ENCODE measurements around the gene ACTL7B. TPM values are rescaled to one million over a fixed set of nuclear protein-coding genes. Genes with fewer than 3 reads are reported as not detected.
"Not testable (repeated sequence)": the region's sequence is repeated elsewhere in the genome, so short reads cannot be mapped to it uniquely, and the experiment has no call there.

The ACTL7B gene, protein sequence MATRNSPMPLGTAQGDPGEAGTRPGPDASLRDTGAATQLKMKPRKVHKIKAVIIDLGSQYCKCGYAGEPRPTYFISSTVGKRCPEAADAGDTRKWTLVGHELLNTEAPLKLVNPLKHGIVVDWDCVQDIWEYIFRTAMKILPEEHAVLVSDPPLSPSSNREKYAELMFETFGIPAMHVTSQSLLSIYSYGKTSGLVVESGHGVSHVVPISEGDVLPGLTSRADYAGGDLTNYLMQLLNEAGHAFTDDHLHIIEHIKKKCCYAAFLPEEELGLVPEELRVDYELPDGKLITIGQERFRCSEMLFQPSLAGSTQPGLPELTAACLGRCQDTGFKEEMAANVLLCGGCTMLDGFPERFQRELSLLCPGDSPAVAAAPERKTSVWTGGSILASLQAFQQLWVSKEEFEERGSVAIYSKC
- under 1 TPM in 1 of 3 donors, not detected in 2; 0.16 TPM for total RNA-seq

DNA sequence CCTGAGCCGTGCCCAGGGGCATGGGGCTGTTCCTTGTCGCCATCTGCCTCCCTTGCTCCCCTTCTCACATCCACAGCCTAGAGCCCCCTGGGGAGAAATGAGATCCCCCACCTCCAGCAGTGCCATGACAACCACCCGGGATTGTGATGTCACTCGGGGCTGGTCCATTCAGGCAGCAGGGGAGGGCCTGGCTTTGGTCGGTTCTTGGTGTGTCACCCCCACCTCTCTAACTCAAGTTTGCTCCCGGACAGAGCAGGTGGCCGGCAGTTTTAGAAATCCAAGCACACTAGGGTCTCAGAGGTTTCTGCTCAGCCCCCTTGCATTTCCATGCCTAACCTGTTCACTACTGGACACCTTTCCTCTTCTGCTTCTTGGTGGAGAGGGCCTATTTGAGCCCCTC is at the start of gene ACTL7B:
TSS of gene ACTL7B (minus strand) at position 99 of the 400 bp plus-strand sequence. CDS start at position 43, 56 bp downstream.
- no peak for DNase-seq (ENCODE audit: low spot score in 2 of 2)
- no peaks in the 10 kb centered on the region for H3K36me3 ChIP-seq
- TF ChIP-seq, protein P1, sequence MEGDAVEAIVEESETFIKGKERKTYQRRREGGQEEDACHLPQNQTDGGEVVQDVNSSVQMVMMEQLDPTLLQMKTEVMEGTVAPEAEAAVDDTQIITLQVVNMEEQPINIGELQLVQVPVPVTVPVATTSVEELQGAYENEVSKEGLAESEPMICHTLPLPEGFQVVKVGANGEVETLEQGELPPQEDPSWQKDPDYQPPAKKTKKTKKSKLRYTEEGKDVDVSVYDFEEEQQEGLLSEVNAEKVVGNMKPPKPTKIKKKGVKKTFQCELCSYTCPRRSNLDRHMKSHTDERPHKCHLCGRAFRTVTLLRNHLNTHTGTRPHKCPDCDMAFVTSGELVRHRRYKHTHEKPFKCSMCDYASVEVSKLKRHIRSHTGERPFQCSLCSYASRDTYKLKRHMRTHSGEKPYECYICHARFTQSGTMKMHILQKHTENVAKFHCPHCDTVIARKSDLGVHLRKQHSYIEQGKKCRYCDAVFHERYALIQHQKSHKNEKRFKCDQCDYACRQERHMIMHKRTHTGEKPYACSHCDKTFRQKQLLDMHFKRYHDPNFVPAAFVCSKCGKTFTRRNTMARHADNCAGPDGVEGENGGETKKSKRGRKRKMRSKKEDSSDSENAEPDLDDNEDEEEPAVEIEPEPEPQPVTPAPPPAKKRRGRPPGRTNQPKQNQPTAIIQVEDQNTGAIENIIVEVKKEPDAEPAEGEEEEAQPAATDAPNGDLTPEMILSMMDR (IDR thresholded peaks at IDR 0.05): no peak
- TF ChIP-seq POLR2AphosphoS5 (IDR thresholded peaks at IDR 0.05) (no peak), POLR2A (IDR thresholded peaks at IDR 0.05) (no peak)
- H3K4me1 ChIP-seq: no peaks in the 10 kb centered on the region
- no peak within 1 kb of the TSS for H3K27ac ChIP-seq
- intact Hi-C loops (cut with DNase I; ENCODE audit: low total_unique reads): no loop called here
- no peak within 1 kb of the TSS for H3K4me3 ChIP-seq
- no peaks in the 10 kb centered on the region for H3K27me3 ChIP-seq
- H3K9me3 ChIP-seq: no peaks in the 10 kb centered on the region

DNA sequence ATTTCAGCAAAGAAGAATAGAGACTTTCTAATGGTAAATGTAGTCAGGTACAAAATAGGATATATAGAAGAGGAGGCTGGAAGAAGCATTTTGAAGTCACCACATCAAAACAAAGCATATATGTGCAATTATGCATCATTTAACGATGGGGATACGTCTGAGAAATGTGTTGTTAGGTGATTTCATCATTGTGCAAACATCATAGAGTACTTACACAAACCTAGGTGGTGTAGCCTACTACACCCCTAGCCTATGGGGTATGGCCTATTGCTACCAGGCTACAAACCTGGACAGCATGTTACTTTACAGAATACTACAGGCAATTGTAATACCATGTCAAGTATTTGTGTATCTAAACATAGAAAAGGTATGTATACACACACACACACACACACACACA is 49.7 kb upstream of the ACTL7B start:
- Histone ChIP-seq H3K27me3 (no peaks in the 10 kb centered on the region), H3K9me3 (no peaks in the 10 kb centered on the region), H3K36me3 (peaks cover 4% of the 10 kb centered on the region), H3K4me1 (no peaks in the 10 kb centered on the region), H3K27ac (no peak overlapping the region), H3K4me3 (no peak overlapping the region)
- DNase-seq (ENCODE audit: low spot score in 2 of 2): no peak
- TF ChIP-seq POLR2AphosphoS5 (IDR thresholded peaks at IDR 0.05) (no peak), POLR2A (IDR thresholded peaks at IDR 0.05) (no peak)
- TF ChIP-seq, protein P1 (IDR thresholded peaks at IDR 0.05): no peak
- intact Hi-C loops (cut with DNase I; ENCODE audit: low total_unique reads): no loop called here

DNA sequence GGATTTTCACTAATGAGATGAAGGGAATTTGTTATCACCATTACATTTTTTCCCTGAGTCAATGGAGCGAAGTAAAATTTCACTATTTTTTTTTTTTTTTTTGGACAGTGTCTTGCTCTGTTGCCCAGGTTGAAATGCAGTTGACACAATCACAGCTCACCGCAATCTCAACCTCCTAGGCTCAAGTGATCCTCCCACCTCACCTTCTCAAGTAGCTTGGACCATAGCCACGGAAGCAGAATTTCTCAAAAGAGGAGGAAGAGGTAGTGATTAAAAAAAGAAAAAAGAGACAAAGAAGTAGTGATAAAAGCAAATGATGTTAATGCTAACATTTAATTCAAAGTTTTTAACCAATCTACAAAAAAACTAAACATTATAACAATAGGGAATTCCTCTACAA is 48.4 kb upstream of the ACTL7B start:
- no peak for TF ChIP-seq POLR2AphosphoS5 (IDR thresholded peaks at IDR 0.05)
- peaks cover 4% of the 10 kb centered on the region for H3K36me3 ChIP-seq

DNA sequence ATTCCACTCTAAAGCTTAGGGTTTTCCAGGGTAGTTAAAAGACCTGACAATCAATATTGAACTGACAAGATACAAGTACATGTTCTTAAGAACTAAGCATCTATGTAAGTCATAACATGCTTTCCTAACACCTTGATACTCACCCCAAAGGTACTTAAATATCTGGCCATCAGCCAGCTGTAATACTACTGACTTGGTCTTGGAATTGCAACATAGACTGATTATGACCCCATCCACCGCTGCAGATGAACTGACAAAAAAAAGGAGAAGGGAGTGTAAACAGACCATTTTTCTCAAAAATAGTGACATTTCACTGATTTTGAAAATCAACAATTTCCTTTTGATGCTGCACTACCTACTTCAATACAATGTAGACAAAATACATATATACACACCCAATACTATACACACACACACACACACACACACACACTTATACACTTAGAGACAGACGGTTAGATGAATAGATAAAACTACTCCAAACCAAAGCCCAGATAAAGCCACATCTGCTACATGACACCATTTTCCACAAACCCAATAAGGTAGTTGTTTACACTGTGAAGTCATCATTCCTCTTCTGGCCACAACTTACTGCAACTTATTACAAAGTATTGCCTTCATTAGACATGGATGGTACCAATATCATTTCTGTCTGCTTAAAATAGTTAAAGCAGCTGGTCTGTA is 47.8 kb upstream of the ACTL7B start:
- H3K4me1 ChIP-seq: no peaks in the 10 kb centered on the region
- H3K9me3 ChIP-seq: no peaks in the 10 kb centered on the region
- no peak for TF ChIP-seq POLR2AphosphoS5 (IDR thresholded peaks at IDR 0.05)
- TF ChIP-seq, protein P1 (IDR thresholded peaks at IDR 0.05): no peak
- no peak for TF ChIP-seq POLR2A (IDR thresholded peaks at IDR 0.05)
- no peaks in the 10 kb centered on the region for H3K27me3 ChIP-seq
- intact Hi-C loops (cut with DNase I; ENCODE audit: low total_unique reads): no loop called here
- peaks cover 4% of the 10 kb centered on the region for H3K36me3 ChIP-seq
- no peak for DNase-seq (ENCODE audit: low spot score in 2 of 2)
- no peak overlapping the region for H3K27ac ChIP-seq
- no peak overlapping the region for H3K4me3 ChIP-seq

More for the DNA sequence above, 48.4 kb upstream of the ACTL7B start:
- intact Hi-C loops (cut with DNase I; ENCODE audit: low total_unique reads): no loop called here
- Histone ChIP-seq H3K27ac (no peak overlapping the region), H3K9me3 (no peaks in the 10 kb centered on the region), H3K27me3 (no peaks in the 10 kb centered on the region), H3K4me1 (no peaks in the 10 kb centered on the region), H3K4me3 (no peak overlapping the region)
- DNase-seq (ENCODE audit: low spot score in 2 of 2): no peak

DNA sequence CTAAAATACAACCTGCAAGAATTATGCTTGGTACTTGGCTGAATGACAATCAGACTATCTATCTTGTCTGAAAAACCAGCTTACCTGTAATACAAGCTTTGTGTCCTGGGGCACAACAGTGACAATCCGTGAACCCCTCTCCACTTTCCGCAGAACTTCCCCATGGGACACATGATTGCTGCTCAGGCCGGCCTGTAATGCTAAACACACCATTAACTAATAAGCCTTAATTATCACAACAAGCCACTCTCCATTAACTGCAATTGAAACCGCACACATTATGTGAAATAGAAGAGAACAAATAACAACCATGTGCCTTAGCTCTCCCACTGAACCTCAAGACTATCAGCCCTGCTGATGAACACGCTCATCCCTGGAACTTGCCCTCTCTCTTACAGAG is 44.4 kb upstream of the ACTL7B start:
- Histone ChIP-seq H3K4me1 (no peaks in the 10 kb centered on the region), H3K9me3 (no peaks in the 10 kb centered on the region), H3K4me3 (no peak overlapping the region), H3K27me3 (no peaks in the 10 kb centered on the region), H3K36me3 (peaks cover 9% of the 10 kb centered on the region), H3K27ac (no peak overlapping the region)
- intact Hi-C loops (cut with DNase I; ENCODE audit: low total_unique reads): no loop called here
- DNase-seq (ENCODE audit: low spot score in 2 of 2): no peak
- TF ChIP-seq POLR2A (IDR thresholded peaks at IDR 0.05) (no peak), POLR2AphosphoS5 (IDR thresholded peaks at IDR 0.05) (no peak)
- TF ChIP-seq, protein P1 (IDR thresholded peaks at IDR 0.05): no peak

DNA sequence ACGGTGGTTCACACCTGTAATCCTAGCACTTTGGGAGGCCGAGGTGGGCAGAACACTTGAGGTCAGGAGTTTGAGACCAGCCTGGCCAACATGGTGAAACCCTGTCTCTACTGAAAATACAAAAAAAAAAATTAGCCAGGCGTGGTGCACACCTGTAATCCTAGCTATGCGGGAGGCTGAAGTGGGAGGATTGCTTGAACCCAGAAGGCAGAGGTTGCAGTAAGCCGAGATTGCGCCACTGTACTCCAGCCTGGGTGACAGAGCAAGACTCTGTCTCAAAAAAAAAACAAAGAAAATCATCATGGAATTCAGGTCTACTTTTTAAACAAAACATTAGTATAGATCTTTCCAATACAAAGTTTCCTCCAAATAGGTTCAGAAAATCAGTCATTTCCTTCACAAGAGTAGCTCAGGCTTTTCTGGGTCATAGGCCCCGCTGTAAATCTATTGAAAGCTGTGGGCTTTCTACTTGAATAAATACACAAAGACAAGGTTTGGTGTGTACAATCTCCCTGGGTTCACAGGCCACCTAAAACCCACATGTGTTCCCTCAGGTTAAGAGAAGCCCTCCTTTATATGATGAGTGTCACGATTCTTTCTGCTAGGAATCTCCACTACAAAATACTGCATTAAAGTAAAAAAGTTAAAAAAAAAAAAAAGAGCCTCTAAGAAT is 43.4 kb upstream of the ACTL7B start:
- H3K4me1 ChIP-seq; H3K27ac ChIP-seq; H3K4me3 ChIP-seq; intact Hi-C loops (cut with DNase I; ENCODE audit: low total_unique reads); H3K27me3 ChIP-seq; H3K36me3 ChIP-seq; DNase-seq (ENCODE audit: low spot score in 2 of 2); H3K9me3 ChIP-seq: not testable (repeated sequence)

Measured in breast epithelium (tissue), 4 donors.